Endothelial cell of umbilical vein (primary cell): Measurements from ENCODE around the gene JAZF1. TPM values are rescaled to one million over a fixed set of nuclear protein-coding genes. Genes with fewer than 3 reads are reported as not detected.

Experiments used
- BruUV-seq: library from RNA; stranded (reverse); fragments of 400-500 nt; replicated peaks from 2 replicates; lab custom pipeline; 2021; lab: Mats Ljungman, UMichigan
- CTCF ChIA-PET: fragments of 300-600, 350-600 bp; sonication (Branson Sonifier 250); formaldehyde crosslinking; loops from one replicate; lab custom pipeline; 2021; ENCODE audit warnings: antibody characterized with exemption, inconsistent platforms; lab: Charles Lee
- POLR2A ChIA-PET: fragments of 300-600, 350-600 bp; sonication (Branson Sonifier 250); formaldehyde crosslinking; loops from one replicate; lab custom pipeline; 2021; ENCODE audit warnings: antibody characterized with exemption, inconsistent platforms; lab: Charles Lee
- DNase-seq: peaks from one replicate; pipeline ENCODE4 v3.0.0-alpha.2; 2011; ENCODE audit warnings: low read depth, low spot score
- FAIRE-seq: peaks from 2 replicates; lab custom pipeline; 2011; peaks lifted over from hg19 to GRCh38; lab: Jason Lieb, UNC
- H2AFZ ChIP-seq: 2 replicates; pipeline ENCODE4 v1.6.0; 2012; ENCODE audit warnings: low read depth, low read length, control low read depth, inconsistent platforms
- H3K27ac ChIP-seq: 2 replicates; pipeline ENCODE4 v1.5.1; 2011; ENCODE audit warnings: low read depth, mild to moderate bottlenecking, control low read depth, low read length, moderate library complexity; ENCODE audit not compliant: insufficient read depth
- H3K27me3 ChIP-seq, 2 experiments: 2 replicates each; pipeline versions ENCODE4 v1.6.0 to v1.6.1; 2011; ENCODE audit warnings: low read length in 2 of 2, mixed read lengths in 1 of 2; ENCODE audit not compliant: control insufficient read depth in 2 of 2, insufficient read depth in 2 of 2
- H3K36me3 ChIP-seq, 2 experiments: 2 replicates in 1 of 2; 3 replicates in 1 of 2; pipeline ENCODE4 v1.5.1; 2011; ENCODE audit warnings: low read length in 2 of 2, mild to moderate bottlenecking in 1 of 2, moderate library complexity in 1 of 2; ENCODE audit not compliant: control insufficient read depth in 2 of 2, insufficient read depth in 2 of 2; ENCODE audit errors: extremely low read depth in 1 of 2
- H3K4me1 ChIP-seq: 3 replicates; pipeline ENCODE4 v1.5.1; 2011; ENCODE audit warnings: mild to moderate bottlenecking, low read length; ENCODE audit not compliant: control insufficient read depth, insufficient read depth; ENCODE audit errors: extremely low read depth
- H3K4me2 ChIP-seq: 2 replicates; pipeline ENCODE4 v1.6.1; 2011; ENCODE audit warnings: low read length, control low read depth, mixed read lengths; ENCODE audit not compliant: insufficient read depth
- H3K4me3 ChIP-seq, 3 experiments: fragments of 200-600 bp in 1 of 3; sonication (generic), shearing (Covaris generic) in 1 of 3; replicated peaks in 1 of 3; 2 replicates each; pipeline ENCODE4 v1.5.1; 2011 to 2016; ENCODE audit warnings: control low read depth in 3 of 3, low read length in 3 of 3, mild to moderate bottlenecking in 2 of 3, inconsistent platforms in 1 of 3, low read depth in 1 of 3, moderate library complexity in 1 of 3; ENCODE audit not compliant: insufficient read depth in 1 of 3
- H3K79me2 ChIP-seq: 2 replicates; pipeline ENCODE4 v1.6.0; 2012; ENCODE audit warnings: low read length, inconsistent platforms; ENCODE audit not compliant: control insufficient read depth, insufficient read depth
- H3K9ac ChIP-seq: replicated peaks from 2 replicates; pipeline ENCODE3; 2011; ENCODE audit warnings: low read length, control low read depth; ENCODE audit not compliant: insufficient read depth; ENCODE audit errors: extremely low read depth
- H3K9me1 ChIP-seq: replicated peaks from 3 replicates; pipeline ENCODE4 v1.6.0; 2011; ENCODE audit warnings: mild to moderate bottlenecking, low read length; ENCODE audit not compliant: control insufficient read depth, insufficient read depth; ENCODE audit errors: extremely low read depth
- H3K9me3 ChIP-seq: replicated peaks from 2 replicates; pipeline ENCODE4 v1.5.1; 2012; ENCODE audit warnings: low read length, inconsistent platforms; ENCODE audit not compliant: control insufficient read depth, insufficient read depth
- H4K20me1 ChIP-seq: replicated peaks from 2 replicates; pipeline ENCODE3; 2011; ENCODE audit warnings: mild to moderate bottlenecking, low read length; ENCODE audit not compliant: control insufficient read depth, insufficient read depth; ENCODE audit errors: extremely low read depth
- EZH2 ChIP-seq: IDR thresholded peaks from 2 replicates; pipeline ENCODE4 v1.6.1; 2012; ENCODE audit warnings: borderline replicate concordance, low read depth, mild to moderate bottlenecking, moderate library complexity, low read length, inconsistent platforms; ENCODE audit not compliant: severe bottlenecking
- FOS ChIP-seq: IDR thresholded peaks from 2 replicates; pipeline ENCODE4 v1.6.1; 2011; ENCODE audit warnings: mild to moderate bottlenecking, low read length, moderate library complexity, borderline replicate concordance; ENCODE audit not compliant: insufficient read depth
- GATA2 ChIP-seq: IDR thresholded peaks from 2 replicates; pipeline ENCODE4 v1.7.0; 2011; ENCODE audit warnings: low read depth, mild to moderate bottlenecking, moderate library complexity, mixed read lengths, low read length; ENCODE audit not compliant: insufficient read length, insufficient read depth
- MYC ChIP-seq: IDR thresholded peaks from one replicate; pipeline ENCODE4 v1.6.1; 2011; ENCODE audit warnings: mild to moderate bottlenecking, low read depth, low read length
- dilution Hi-C: fragments of 300-500 bp; cut with MboI; formaldehyde crosslinking; loops from one replicate; pipeline ENCODE4 v1.15.0; 2019; ENCODE audit warnings: low sequenced_read_pairs; ENCODE audit not compliant: extremely low pct_ligation_motif_present
- intact Hi-C: fragments of 100-400 bp; cut with micrococcal nuclease; formaldehyde crosslinking; loops from one replicate; pipeline ENCODE4 v1.10.0; 2022
- polyA plus RNA-seq, 4 experiments: library from polyadenylated mRNA; depleted of rRNA in 3 of 4; stranded (reverse) in 3 of 4; unstranded in 1 of 4; fragments of >200 nt; gene quantifications; 2 replicates each; pipeline versions ENCODE4 v1.2.1 to v1.2.3, GENCODE V29; 2011 to 2012; ENCODE audit warnings: missing spikeins in 1 of 4
- total RNA-seq: library from RNA; stranded (reverse); gene quantifications from 2 replicates; pipeline ENCODE4 v1.2.3, GENCODE V29; 2021
- TF ChIP-seq, protein P1 (sequence below): IDR thresholded peaks from 2 replicates; pipeline ENCODE4 v1.6.1; 2011; ENCODE audit not compliant: insufficient read depth, insufficient read length
- TF ChIP-seq, protein P2 (sequence below), 2 donors: IDR thresholded peaks; 1 replicate in 1 of 2; 2 replicates in 1 of 2; pipeline ENCODE4 v1.5.1; 2011; ENCODE audit warnings: low read length in 2 of 2, mild to moderate bottlenecking in 2 of 2, moderate library complexity in 2 of 2, control low read depth in 1 of 2, inconsistent platforms in 1 of 2, low read depth in 1 of 2; ENCODE audit not compliant: insufficient read depth in 1 of 2; ENCODE audit errors: extremely low read depth in 1 of 2

JAZF1 gene
- total and polyA plus RNA-seq, 2 donors (not counting 3 experiments of a cell fraction or from before 2014, with no cell fraction given), result 2.5 to 16.9 TPM

DNA sequence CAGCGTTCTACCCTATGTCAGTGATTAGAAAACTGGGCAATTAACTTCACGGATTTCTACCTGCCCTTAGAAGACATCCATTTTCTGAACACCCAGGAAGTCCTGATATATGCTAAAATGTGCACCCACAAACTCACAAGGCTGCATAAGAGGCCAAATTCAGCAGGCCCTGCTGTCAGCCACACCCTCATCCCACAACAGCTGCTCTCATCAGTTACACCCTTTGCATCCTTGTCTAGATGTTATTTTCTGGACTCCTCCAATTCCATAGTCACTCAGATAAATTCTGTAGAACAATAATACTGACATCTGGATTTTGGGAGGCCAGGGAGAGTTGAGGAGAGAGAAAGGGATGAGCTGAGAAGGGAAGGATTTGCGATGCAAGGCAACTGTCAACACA is 231.7 kb downstream of the JAZF1 start:
- no peak overlapping the region for H3K4me3 ChIP-seq
- H3K79me2 ChIP-seq, result no peaks in the 10 kb centered on the region
- H2AFZ ChIP-seq, result no peak overlapping the region
- DNase-seq (no peak), FAIRE-seq (no peak)
- no peaks in the 10 kb centered on the region for H3K9me3 ChIP-seq
- H3K9ac ChIP-seq, result no peak overlapping the region
- ChIA-PET POLR2A (no interaction called here), CTCF (no interaction called here)
- TF ChIP-seq EZH2 (no peak), GATA2 (no peak), FOS (no peak), MYC (no peak)
- TF ChIP-seq, protein P1, sequence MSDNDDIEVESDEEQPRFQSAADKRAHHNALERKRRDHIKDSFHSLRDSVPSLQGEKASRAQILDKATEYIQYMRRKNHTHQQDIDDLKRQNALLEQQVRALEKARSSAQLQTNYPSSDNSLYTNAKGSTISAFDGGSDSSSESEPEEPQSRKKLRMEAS, result no peak
- TF ChIP-seq, protein P2, sequence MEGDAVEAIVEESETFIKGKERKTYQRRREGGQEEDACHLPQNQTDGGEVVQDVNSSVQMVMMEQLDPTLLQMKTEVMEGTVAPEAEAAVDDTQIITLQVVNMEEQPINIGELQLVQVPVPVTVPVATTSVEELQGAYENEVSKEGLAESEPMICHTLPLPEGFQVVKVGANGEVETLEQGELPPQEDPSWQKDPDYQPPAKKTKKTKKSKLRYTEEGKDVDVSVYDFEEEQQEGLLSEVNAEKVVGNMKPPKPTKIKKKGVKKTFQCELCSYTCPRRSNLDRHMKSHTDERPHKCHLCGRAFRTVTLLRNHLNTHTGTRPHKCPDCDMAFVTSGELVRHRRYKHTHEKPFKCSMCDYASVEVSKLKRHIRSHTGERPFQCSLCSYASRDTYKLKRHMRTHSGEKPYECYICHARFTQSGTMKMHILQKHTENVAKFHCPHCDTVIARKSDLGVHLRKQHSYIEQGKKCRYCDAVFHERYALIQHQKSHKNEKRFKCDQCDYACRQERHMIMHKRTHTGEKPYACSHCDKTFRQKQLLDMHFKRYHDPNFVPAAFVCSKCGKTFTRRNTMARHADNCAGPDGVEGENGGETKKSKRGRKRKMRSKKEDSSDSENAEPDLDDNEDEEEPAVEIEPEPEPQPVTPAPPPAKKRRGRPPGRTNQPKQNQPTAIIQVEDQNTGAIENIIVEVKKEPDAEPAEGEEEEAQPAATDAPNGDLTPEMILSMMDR (IDR thresholded peaks at IDR 0.05; ENCODE audit: extremely low read depth in 1 of 2, insufficient read depth in 1 of 2, low read depth in 1 of 2, low read length in 2 of 2), result no peak
- H3K9me1 ChIP-seq, result no peaks in the 10 kb centered on the region
- no peaks in the 10 kb centered on the region for H3K27me3 ChIP-seq
- no peaks in the 10 kb centered on the region for H3K4me1 ChIP-seq
- dilution Hi-C loops, result no loop called here
- intact Hi-C loops, result no loop called here
- no TSS peak for BruUV-seq
- no peak overlapping the region for H3K27ac ChIP-seq
- H4K20me1 ChIP-seq, result no peaks in the 10 kb centered on the region
- no peak overlapping the region for H3K4me2 ChIP-seq
- H3K36me3 ChIP-seq, result no peaks in the 10 kb centered on the region
